ENCODE measurements around the gene VPS4A.

DNA sequence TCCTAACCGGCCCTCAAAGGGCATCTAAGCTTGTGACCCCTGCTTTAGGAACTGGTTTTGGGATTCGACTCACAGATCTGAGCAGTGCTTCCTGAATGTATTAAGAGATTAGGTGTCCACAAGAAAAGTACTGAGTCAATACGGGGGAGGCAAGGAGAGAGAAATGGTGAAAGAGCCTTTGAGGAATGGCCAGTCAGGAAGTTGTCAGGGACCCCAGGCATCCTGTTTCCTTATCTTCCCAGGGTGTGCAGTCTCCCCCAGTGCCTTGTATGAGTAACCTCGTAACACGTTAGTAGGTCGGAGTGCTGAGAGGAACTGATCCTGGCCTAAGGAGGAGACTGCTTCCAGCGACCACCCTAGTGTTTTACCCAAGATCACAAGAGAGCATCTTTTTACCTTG is 56.8 kb downstream of the VPS4A start:
- TF ChIP-seq, protein P1, sequence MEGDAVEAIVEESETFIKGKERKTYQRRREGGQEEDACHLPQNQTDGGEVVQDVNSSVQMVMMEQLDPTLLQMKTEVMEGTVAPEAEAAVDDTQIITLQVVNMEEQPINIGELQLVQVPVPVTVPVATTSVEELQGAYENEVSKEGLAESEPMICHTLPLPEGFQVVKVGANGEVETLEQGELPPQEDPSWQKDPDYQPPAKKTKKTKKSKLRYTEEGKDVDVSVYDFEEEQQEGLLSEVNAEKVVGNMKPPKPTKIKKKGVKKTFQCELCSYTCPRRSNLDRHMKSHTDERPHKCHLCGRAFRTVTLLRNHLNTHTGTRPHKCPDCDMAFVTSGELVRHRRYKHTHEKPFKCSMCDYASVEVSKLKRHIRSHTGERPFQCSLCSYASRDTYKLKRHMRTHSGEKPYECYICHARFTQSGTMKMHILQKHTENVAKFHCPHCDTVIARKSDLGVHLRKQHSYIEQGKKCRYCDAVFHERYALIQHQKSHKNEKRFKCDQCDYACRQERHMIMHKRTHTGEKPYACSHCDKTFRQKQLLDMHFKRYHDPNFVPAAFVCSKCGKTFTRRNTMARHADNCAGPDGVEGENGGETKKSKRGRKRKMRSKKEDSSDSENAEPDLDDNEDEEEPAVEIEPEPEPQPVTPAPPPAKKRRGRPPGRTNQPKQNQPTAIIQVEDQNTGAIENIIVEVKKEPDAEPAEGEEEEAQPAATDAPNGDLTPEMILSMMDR (IDR thresholded peaks at IDR 0.05; ENCODE audit: low read depth, low read length, missing input control) = no peak
- TF ChIP-seq, protein P2, sequence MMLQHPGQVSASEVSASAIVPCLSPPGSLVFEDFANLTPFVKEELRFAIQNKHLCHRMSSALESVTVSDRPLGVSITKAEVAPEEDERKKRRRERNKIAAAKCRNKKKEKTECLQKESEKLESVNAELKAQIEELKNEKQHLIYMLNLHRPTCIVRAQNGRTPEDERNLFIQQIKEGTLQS (IDR thresholded peaks at IDR 0.05) = no peak
- TF ChIP-seq JUND (IDR thresholded peaks at IDR 0.05) = no peak
- TF ChIP-seq EGR1 (IDR thresholded peaks at IDR 0.05; ENCODE audit: low read depth in 2 of 2) = no peak
- no peak for TF ChIP-seq YY1 (IDR thresholded peaks at IDR 0.05)
- TF ChIP-seq, protein P3, sequence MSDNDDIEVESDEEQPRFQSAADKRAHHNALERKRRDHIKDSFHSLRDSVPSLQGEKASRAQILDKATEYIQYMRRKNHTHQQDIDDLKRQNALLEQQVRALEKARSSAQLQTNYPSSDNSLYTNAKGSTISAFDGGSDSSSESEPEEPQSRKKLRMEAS (IDR thresholded peaks at IDR 0.05) = no peak
- no peak for TF ChIP-seq GABPA (IDR thresholded peaks at IDR 0.05 in 1 of 2, conservative IDR thresholded peaks at IDR 0.05 in 1 of 2)
- no peak for TF ChIP-seq RXRA (IDR thresholded peaks at IDR 0.05)
- TF ChIP-seq, protein P4, sequence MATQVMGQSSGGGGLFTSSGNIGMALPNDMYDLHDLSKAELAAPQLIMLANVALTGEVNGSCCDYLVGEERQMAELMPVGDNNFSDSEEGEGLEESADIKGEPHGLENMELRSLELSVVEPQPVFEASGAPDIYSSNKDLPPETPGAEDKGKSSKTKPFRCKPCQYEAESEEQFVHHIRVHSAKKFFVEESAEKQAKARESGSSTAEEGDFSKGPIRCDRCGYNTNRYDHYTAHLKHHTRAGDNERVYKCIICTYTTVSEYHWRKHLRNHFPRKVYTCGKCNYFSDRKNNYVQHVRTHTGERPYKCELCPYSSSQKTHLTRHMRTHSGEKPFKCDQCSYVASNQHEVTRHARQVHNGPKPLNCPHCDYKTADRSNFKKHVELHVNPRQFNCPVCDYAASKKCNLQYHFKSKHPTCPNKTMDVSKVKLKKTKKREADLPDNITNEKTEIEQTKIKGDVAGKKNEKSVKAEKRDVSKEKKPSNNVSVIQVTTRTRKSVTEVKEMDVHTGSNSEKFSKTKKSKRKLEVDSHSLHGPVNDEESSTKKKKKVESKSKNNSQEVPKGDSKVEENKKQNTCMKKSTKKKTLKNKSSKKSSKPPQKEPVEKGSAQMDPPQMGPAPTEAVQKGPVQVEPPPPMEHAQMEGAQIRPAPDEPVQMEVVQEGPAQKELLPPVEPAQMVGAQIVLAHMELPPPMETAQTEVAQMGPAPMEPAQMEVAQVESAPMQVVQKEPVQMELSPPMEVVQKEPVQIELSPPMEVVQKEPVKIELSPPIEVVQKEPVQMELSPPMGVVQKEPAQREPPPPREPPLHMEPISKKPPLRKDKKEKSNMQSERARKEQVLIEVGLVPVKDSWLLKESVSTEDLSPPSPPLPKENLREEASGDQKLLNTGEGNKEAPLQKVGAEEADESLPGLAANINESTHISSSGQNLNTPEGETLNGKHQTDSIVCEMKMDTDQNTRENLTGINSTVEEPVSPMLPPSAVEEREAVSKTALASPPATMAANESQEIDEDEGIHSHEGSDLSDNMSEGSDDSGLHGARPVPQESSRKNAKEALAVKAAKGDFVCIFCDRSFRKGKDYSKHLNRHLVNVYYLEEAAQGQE (IDR thresholded peaks at IDR 0.05) = no peak
- TF ChIP-seq HNF4G (IDR thresholded peaks at IDR 0.05) = no peak
- TF ChIP-seq SP1 (IDR thresholded peaks at IDR 0.05) = no peak

Data from liver (tissue), 3 donors.